ENCODE data around the gene EPB41L4B. TPM values are rescaled to one million over a fixed set of nuclear protein-coding genes. Genes with fewer than 3 reads are reported as not detected.
"Not testable (repeated sequence)": the region's sequence is repeated elsewhere in the genome, so short reads cannot be mapped to it uniquely, and the experiment has no call there.

Gene EPB41L4B
- total RNA-seq, 1 donor from 2014 or later, result 31.1 TPM

- DNase-seq (ENCODE audit: low spot score), result peak; percentile 65
These were observed 76.4 kb downstream of the EPB41L4B start for GRCh38 chr9:109244179-109245132.

DNA sequence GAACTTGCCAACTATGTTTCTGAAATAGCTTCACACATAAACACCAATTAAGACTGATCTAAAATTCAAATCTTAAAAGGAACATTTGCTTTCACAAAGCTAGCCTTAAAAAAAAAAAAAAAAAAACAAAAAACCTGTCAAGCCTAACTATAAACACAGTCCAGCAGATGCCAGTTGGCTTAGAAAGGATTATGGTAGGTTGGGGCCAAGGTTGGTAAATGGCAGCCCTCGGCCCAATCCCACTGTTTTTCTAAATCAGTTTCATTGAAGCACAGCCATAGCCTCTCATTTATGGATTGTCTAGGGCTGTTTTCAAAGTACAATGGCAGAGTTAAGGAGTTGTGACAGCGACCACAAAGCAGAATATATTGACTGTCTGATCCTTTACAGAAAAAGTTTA lies 78.1 kb downstream of the EPB41L4B start:
- DNase-seq (ENCODE audit: low spot score), result no peak

- DNase-seq (ENCODE audit: low spot score), result no peak
These were observed 78.8 kb downstream of the EPB41L4B start for GRCh38 chr9:109242014-109242413.

DNA sequence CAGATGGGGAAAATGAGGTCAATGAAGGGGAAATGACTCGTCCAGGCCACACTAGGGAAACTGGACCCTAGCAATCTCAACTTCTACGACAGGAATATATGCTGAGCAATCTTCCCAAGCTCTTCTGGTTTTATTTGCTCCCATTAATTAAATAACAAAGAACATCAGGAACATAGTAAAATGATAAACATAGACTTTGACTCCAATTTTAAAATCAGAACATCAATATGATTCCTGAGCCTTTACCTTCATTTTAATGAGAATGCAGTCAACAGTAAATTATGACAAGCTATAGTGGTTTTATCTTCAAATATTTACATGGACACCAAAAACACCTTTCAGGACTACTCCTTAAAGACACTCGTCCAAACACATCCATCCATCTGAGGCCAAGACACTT lies 79.7 kb downstream of the EPB41L4B start:
- no peak for DNase-seq (ENCODE audit: low spot score)

- DNase-seq (ENCODE audit: low spot score), result no peak
These were observed 81.6 kb downstream of the EPB41L4B start for GRCh38 chr9:109239240-109239639.

DNA sequence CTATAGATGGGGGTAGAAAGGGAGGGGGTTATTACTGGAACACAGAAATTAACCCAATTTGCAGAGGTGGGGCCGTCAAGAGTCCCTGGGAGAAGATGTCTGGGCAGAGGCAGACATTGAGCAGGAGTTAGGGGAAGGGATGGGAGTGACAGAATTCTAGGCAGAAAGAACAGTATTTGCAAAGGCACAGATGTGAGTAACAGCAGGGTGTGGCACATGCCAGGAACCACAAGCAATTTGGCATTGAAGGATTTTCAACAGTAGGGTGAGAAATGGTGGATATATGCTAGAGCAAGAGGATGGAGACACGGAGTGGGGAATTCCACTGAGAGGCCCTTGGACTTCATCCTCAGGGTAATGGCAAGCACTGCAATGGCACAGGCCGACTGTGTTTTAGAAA lies 82.2 kb downstream of the EPB41L4B start:
- DNase-seq (ENCODE audit: low spot score), result no peak

DNA sequence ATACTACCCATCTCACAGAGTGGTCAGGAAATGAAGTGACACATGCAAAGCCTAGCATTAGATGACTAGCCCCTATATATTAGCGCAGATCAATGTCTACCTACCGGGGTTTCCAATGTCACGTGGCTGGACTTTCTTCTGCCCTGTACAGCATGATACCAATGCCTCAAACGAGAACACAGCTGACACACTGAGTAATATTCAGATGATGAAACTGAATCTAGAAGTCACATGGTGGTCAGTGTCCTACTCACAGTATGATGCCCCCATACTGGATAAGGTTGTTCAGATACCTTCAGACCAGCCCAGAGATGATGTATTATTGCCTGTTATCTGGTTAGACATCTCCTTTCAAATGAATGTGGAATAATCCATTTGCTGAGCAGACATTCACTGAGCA lies 82.7 kb downstream of the EPB41L4B start:
- DNase-seq (ENCODE audit: low spot score), result no peak

- DNase-seq (ENCODE audit: low spot score), result no peak
These were observed 88.2 kb downstream of the EPB41L4B start for GRCh38 chr9:109232449-109233237.

- DNase-seq (ENCODE audit: low spot score), result no peak
These were observed 89.3 kb downstream of the EPB41L4B start for GRCh38 chr9:109231593-109231992.

GRCh38 chr9:109230277-109230676 lies 90.6 kb downstream of the EPB41L4B start:
- no peak for DNase-seq (ENCODE audit: low spot score)

GRCh38 chr9:109229682-109230081 lies 91.2 kb downstream of the EPB41L4B start:
- DNase-seq (ENCODE audit: low spot score), result no peak

DNA sequence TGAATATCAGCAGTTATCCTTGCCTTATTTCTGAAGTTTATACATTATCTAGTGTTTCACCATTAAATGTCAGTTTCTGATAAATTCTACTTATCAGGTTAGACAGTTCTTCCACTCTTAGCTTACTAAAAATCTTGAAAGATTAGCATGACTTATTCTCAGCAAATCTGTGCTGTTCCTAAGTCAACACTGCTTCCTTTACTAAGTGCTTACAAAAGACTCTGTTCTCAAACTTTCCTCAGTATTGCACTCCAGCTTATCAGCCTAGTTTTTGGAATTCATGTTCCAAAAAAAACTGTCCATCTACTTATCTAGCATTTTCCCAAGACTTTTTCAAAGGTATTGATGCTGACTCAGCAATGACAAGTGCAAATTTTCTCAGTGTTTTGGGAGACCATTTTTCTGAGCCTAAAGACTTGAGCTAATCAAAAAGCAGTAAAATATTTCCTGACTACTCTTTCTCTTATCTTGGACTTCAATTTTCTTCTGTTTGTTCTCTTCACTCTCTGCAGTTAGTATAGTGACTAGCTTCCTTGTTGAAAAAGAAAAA lies 92.7 kb downstream of the EPB41L4B start:
- no peak for DNase-seq (ENCODE audit: low spot score)

- DNase-seq (ENCODE audit: low spot score), result no peak
These were observed 95.2 kb downstream of the EPB41L4B start for GRCh38 chr9:109225629-109226028.

DNA sequence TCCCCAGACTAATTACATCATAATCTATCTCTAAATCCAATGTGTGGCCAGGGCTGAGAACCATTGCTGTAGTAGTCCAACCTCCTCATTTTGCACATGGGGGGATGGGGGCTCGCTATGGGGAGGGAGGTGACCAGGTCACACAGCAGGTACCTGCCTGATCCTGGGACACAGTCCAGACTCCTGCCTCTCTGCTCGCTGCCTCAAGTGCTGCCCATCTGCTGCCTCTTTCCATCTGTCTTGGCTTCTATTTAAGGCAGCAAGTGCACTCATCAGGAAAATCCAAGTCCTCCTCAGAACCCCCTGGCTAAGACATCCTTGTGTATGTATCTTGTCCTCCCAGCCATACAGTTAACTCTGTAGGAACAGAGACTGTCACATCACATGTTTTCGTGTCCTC lies 96.1 kb downstream of the EPB41L4B start:
- DNase-seq (ENCODE audit: low spot score), result no peak

- DNase-seq (ENCODE audit: low spot score), result not testable (repeated sequence)
These were observed 102.6 kb downstream of the EPB41L4B start for GRCh38 chr9:109218242-109218641.

- no peak for DNase-seq (ENCODE audit: low spot score)
These were observed 106.4 kb downstream of the EPB41L4B start for GRCh38 chr9:109214414-109214813.

- DNase-seq (ENCODE audit: low spot score), result no peak
These were observed 107.4 kb downstream of the EPB41L4B start for GRCh38 chr9:109213285-109214121.

DNA sequence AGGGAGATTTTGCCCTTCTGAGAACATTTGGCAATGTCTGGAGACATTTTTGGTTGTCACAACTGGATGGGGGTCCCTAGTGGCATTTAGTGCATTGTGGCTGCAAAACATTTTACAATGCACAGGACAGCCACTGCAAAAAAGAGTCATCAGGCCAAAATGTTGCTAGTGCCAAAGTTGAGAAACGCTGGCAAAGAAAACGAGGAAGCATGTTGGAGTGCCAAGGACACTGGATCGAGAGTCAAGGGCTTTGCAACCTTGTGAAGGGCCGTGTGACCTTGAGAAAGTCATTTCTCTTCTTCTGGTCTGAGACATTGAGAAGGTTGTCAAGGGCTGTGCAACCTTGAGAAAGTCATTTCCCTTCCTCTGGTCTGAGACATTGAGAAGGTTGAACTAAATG lies 108.1 kb downstream of the EPB41L4B start:
- no peak for DNase-seq (ENCODE audit: low spot score)

DNA sequence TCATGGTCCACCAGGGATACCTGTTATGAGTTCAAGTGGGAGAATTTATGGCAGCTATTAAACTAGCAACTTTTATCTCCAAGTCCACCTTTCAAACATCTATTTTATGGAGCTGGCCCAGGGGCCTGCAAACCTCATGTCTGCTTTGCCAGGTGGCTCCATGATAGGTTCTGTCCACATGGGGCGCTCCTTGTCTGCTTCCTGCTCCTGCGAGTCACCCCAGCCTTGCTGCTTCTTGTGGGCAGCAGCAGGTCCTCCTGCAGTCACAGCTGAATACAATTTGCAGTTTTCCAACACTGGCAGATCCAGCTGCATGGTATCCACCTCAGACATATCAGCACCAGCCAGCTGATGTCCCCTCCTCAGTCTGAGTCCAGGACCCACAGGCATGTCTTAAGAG lies 114.2 kb downstream of the EPB41L4B start:
- DNase-seq (ENCODE audit: low spot score), result no peak

DNA sequence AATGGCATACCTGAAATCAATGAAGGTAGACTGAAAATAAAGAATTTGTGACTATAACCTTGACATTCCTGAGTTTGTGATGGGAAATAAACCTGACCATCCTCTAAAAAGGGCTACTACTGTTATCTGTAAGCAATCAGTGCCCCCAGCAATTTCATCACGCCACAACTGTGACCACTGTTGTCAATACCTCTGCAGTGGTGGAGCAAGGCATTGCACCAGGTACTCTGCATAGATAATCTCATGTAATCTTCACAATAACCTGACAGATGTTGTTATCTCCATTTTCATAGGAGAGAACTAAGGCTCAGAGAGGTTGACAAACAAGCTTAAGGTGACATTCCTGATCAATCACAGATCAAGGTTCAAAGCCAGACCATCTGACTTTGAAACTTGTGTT lies 115.3 kb downstream of the EPB41L4B start:
- DNase-seq (ENCODE audit: low spot score), result no peak

DNA sequence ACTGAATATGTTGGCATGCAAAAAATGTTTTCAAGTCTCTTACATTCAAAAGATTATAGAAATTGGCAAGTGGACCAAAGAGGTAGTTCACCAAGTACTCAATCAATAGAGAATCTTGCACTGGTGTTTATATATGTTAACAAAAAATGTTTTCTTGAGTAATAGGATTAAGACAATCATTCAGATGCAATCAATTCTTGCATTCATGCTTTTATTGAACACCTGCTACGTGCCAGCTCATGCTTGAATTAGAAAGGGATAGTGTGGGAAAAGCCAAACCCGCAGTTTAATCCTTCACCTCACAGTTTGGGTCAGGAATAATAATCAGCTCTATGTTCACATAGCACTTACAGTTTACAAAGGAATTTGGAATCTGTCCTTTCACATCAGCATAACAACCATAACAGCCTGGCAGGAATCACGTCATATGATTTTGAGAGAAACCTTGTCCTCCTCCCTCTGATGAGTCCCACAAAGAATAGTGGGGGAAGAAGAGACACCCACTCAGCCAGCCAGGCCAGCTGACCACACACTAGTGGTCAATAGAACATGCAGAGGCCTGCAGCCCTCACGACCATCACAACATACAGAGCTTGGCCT lies 117.0 kb downstream of the EPB41L4B start:
- DNase-seq (ENCODE audit: low spot score), result no peak

All from mucosa of gallbladder (tissue), 1 donor.